ENCODE results near the gene FIS1. TPM values are rescaled to one million over a fixed set of nuclear protein-coding genes. Genes with fewer than 3 reads are reported as not detected.

The FIS1 gene
- total RNA-seq, 2 experiments from 2014 or later = 81.2 to 82.3 TPM

DNA sequence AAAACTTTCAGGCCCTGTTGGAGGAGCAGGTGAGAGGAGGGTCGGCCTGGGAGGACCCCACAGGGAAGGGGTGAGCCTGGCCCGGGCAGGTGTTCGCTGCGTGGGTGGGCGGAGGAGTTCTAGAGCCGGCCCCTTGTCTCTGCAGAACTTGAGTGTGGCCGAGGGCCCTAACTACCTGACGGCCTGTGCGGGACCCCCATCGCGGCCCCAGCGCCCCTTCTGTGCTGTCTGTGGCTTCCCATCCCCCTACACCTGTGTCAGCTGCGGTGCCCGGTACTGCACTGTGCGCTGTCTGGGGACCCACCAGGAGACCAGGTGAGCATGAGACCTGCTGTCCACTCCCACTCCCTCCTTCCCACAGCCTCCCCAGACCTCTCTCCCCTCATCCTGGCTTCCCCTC is 21.4 kb downstream of the FIS1 start:
- Histone ChIP-seq H3K9me3 (ENCODE audit: control insufficient read depth in 1 of 2, insufficient read depth in 1 of 2, low read length in 2 of 2) (no peaks in the 10 kb centered on the region), H3K36me3 (ENCODE audit: insufficient read depth, low read length) (peaks cover 53% of the 10 kb centered on the region), H3K27me3 (ENCODE audit: control insufficient read depth in 1 of 2, insufficient read depth in 2 of 2, low read length in 2 of 2) (no peaks in the 10 kb centered on the region), H3K4me3 (ENCODE audit: low read length) (no peak overlapping the region), H3K4me1 (ENCODE audit: insufficient read depth, low read length) (peaks cover 23% of the 10 kb centered on the region), H3K27ac (ENCODE audit: low read depth in 1 of 2, low read length in 2 of 2) (no peak overlapping the region)
- Mint-ChIP-seq H3K27ac (no peak overlapping the region), H3K4me1 (ENCODE audit: low read depth) (peaks cover 20% of the 10 kb centered on the region), H3K36me3 (ENCODE audit: low read depth) (peaks cover 56% of the 10 kb centered on the region), H3K27me3 (no peaks in the 10 kb centered on the region), H3K9me3 (no peaks in the 10 kb centered on the region), H3K4me3 (no peak overlapping the region)
- DNase-seq (no peak), ATAC-seq (ENCODE audit: poor library complexity) (no peak)
- POLR2A ChIA-PET = no interaction called here
- CTCF ChIA-PET = no interaction called here
- intact Hi-C loops (cut with DNase I, micrococcal nuclease) = no loop called here
- TF ChIP-seq, protein P1, sequence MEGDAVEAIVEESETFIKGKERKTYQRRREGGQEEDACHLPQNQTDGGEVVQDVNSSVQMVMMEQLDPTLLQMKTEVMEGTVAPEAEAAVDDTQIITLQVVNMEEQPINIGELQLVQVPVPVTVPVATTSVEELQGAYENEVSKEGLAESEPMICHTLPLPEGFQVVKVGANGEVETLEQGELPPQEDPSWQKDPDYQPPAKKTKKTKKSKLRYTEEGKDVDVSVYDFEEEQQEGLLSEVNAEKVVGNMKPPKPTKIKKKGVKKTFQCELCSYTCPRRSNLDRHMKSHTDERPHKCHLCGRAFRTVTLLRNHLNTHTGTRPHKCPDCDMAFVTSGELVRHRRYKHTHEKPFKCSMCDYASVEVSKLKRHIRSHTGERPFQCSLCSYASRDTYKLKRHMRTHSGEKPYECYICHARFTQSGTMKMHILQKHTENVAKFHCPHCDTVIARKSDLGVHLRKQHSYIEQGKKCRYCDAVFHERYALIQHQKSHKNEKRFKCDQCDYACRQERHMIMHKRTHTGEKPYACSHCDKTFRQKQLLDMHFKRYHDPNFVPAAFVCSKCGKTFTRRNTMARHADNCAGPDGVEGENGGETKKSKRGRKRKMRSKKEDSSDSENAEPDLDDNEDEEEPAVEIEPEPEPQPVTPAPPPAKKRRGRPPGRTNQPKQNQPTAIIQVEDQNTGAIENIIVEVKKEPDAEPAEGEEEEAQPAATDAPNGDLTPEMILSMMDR (IDR thresholded peaks at IDR 0.05) = no peak

DNA sequence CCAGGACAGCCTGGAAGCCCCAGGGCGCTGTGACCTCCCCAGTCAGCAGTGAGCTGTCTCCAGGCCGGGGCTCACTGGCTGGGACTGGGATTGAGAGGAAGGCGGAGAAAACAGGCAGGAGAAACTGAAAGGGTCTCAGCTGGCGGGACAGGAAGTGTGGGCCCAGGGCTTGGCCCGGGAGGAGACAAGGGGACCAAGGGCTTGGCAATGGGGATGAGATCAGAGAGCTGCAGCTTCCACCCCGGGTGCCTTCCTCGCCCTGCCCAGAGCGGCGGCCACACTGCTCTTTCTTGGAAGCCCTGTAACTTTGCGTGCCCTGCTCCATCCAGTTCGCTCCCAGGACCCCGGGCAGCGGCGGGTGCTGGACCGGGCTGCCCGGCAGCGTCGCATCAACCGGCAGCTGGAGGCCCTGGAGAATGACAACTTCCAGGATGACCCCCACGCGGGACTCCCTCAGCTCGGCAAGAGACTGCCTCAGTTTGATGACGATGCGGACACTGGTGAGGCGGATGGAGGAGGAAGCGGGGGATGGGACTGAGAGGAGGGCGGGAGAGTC is 22.5 kb downstream of the FIS1 start:
- Histone ChIP-seq H3K36me3 (ENCODE audit: insufficient read depth, low read length) (peaks cover 46% of the 10 kb centered on the region), H3K27ac (ENCODE audit: low read depth in 1 of 2, low read length in 2 of 2) (no peak overlapping the region), H3K27me3 (ENCODE audit: control insufficient read depth in 1 of 2, insufficient read depth in 2 of 2, low read length in 2 of 2) (no peaks in the 10 kb centered on the region), H3K4me3 (ENCODE audit: low read length) (no peak overlapping the region), H3K4me1 (ENCODE audit: insufficient read depth, low read length) (peaks cover 31% of the 10 kb centered on the region), H3K9me3 (ENCODE audit: control insufficient read depth in 1 of 2, insufficient read depth in 1 of 2, low read length in 2 of 2) (no peaks in the 10 kb centered on the region)
- CTCF ChIA-PET = interaction anchor here (1.3 kb wide), 1 partner anchor 21 kb away, joined by 3 read pairs; no protein-coding TSS in a partner anchor
- H3K36me3 Mint-ChIP-seq (ENCODE audit: low read depth) = peaks cover 58% of the 10 kb centered on the region
- H3K9me3 Mint-ChIP-seq = no peaks in the 10 kb centered on the region
- peaks cover 28% of the 10 kb centered on the region for H3K4me1 Mint-ChIP-seq (ENCODE audit: low read depth)
- intact Hi-C loops (cut with DNase I, micrococcal nuclease) = no loop called here
- DNase-seq = no peak
- no peak for ATAC-seq (ENCODE audit: poor library complexity)
- TF ChIP-seq, protein P1 (IDR thresholded peaks at IDR 0.05) = no peak
- H3K27me3 Mint-ChIP-seq = no peaks in the 10 kb centered on the region
- H3K4me3 Mint-ChIP-seq = no peak overlapping the region
- POLR2A ChIA-PET = interaction anchor here (1.2 kb wide), 1 partner anchor 22 kb away, joined by 5 read pairs; the partner anchor contains the start of gene FIS1
- H3K27ac Mint-ChIP-seq = no peak overlapping the region

DNA sequence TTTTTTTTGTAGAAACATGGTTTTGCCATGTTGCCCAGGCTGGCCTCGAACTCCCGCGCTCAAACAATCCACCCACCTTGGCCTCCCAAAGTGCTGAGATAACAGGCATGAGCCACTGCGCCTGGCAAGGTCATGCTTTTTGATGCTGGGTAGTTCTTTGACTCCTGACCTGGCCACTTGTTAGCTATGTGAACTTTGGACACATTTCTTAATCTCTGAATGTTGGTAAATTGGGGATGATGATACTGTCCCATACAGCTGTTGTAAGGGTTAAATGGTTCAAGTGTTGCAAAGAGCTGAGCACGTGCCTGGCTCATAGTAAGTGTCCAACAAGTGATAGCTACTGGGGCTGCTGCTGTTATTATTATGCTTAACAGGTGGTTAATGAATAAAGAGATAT is 24.6 kb downstream of the FIS1 start:
- ATAC-seq (ENCODE audit: poor library complexity) = no peak
- Mint-ChIP-seq H3K27ac (no peak overlapping the region), H3K9me3 (no peaks in the 10 kb centered on the region), H3K4me1 (ENCODE audit: low read depth) (peaks cover 38% of the 10 kb centered on the region), H3K27me3 (no peaks in the 10 kb centered on the region), H3K4me3 (peak overlapping the region; percentile 57), H3K36me3 (ENCODE audit: low read depth) (peaks cover 61% of the 10 kb centered on the region)
- Histone ChIP-seq H3K27me3 (ENCODE audit: control insufficient read depth in 1 of 2, insufficient read depth in 2 of 2, low read length in 2 of 2) (no peaks in the 10 kb centered on the region), H3K9me3 (ENCODE audit: control insufficient read depth in 1 of 2, insufficient read depth in 1 of 2, low read length in 2 of 2) (no peaks in the 10 kb centered on the region), H3K4me3 (ENCODE audit: low read length) (no peak overlapping the region), H3K27ac (ENCODE audit: low read depth in 1 of 2, low read length in 2 of 2) (no peak overlapping the region), H3K36me3 (ENCODE audit: insufficient read depth, low read length) (peaks cover 36% of the 10 kb centered on the region), H3K4me1 (ENCODE audit: insufficient read depth, low read length) (peaks cover 47% of the 10 kb centered on the region)
- ChIA-PET CTCF (interaction anchor here (1.3 kb wide), 1 partner anchor 24 kb away, joined by 5 read pairs; no protein-coding TSS in a partner anchor), POLR2A (interaction anchor here (1.1 kb wide), 1 partner anchor 24 kb away, joined by 6 read pairs; no protein-coding TSS in a partner anchor)
- intact Hi-C loops (cut with DNase I, micrococcal nuclease) = no loop called here
- TF ChIP-seq, protein P1 (IDR thresholded peaks at IDR 0.05) = no peak
- DNase-seq = no peak
